Measurements from ENCODE around the gene MYH16. TPM values are rescaled to one million over a fixed set of nuclear protein-coding genes. Genes with fewer than 3 reads are reported as not detected.
A peak's percentile ranks its signal among the peaks of the same experiment; 100 is the strongest.
"Not testable (repeated sequence)": the region's sequence is repeated elsewhere in the genome, so short reads cannot be mapped to it uniquely, and the experiment has no call there.

MYH16 gene
- under 1 TPM in 1 of 2 donors, not detected in 1; under 0.01 TPM for total RNA-seq

- H3K9me3 ChIP-seq: no peaks in the 10 kb centered on the region
- ATAC-seq (no peak), DNase-seq (no peak)
- intact Hi-C loops (cut with DNase I): no loop called here
- no peak for TF ChIP-seq CTCF (IDR thresholded peaks at IDR 0.05)
- TF ChIP-seq POLR2A (IDR thresholded peaks at IDR 0.05): no peak
- peaks cover 8% of the 10 kb centered on the region for H3K4me1 ChIP-seq
- no peak within 1 kb of the TSS for H3K27ac ChIP-seq
- no peaks in the 10 kb centered on the region for H3K36me3 ChIP-seq (replicated peaks in 1 of 2; ENCODE audit: insufficient read depth in 1 of 2, low read depth in 2 of 2)
- 77 to 82% methylated on average over 2 of the region's 2 CpGs for WGBS, 2 donors
- no peak within 1 kb of the TSS for H3K4me3 ChIP-seq
- no peaks in the 10 kb centered on the region for H3K27me3 ChIP-seq
Measured at GRCh38 chr7:99272476-99273045, at the start of gene MYH16. Gene MYH16 (plus strand): TSS chr7:99272839.

- ATAC-seq (peak; percentile 91), DNase-seq (peak; percentile 55 to 83 (median 72))
- H3K4me3 ChIP-seq; H3K27me3 ChIP-seq; H3K9me3 ChIP-seq; H3K4me1 ChIP-seq; intact Hi-C loops (cut with DNase I); H3K36me3 ChIP-seq (replicated peaks in 1 of 2; ENCODE audit: insufficient read depth in 1 of 2, low read depth in 2 of 2): not testable (repeated sequence)
- peak overlapping the region in 1 of 4 donors; percentile 52 for H3K27ac ChIP-seq
- 50 to 60% methylated on average over 14 to 15 of the region's 15 CpGs for WGBS, 2 donors
Measured at GRCh38 chr7:99224263-99224898, 48.3 kb upstream of the MYH16 start.

- ATAC-seq (no peak), DNase-seq (no peak)
- intact Hi-C loops (cut with DNase I): no loop called here
- Histone ChIP-seq H3K27me3 (no peaks in the 10 kb centered on the region), H3K36me3 (replicated peaks in 1 of 2; ENCODE audit: insufficient read depth in 1 of 2, low read depth in 2 of 2) (no peaks in the 10 kb centered on the region), H3K27ac (peak overlapping the region in 1 of 4 donors; percentile 52), H3K4me3 (no peak overlapping the region), H3K4me1 (peaks cover 9% of the 10 kb centered on the region), H3K9me3 (no peaks in the 10 kb centered on the region)
- 85 to 90% methylated on average over 2 of the region's 2 CpGs for WGBS, 2 donors
- no peak for TF ChIP-seq POLR2A (IDR thresholded peaks at IDR 0.05)
- no peak for TF ChIP-seq CTCF (IDR thresholded peaks at IDR 0.05)
Measured at GRCh38 chr7:99224899-99225265, 47.8 kb upstream of the MYH16 start.

GRCh38 chr7:99229234-99229633, 43.4 kb upstream of the MYH16 start:
- Histone ChIP-seq H3K4me1 (peaks cover 9% of the 10 kb centered on the region), H3K9me3 (no peaks in the 10 kb centered on the region), H3K27ac (no peak overlapping the region), H3K27me3 (no peaks in the 10 kb centered on the region), H3K4me3 (no peak overlapping the region), H3K36me3 (replicated peaks in 1 of 2; ENCODE audit: insufficient read depth in 1 of 2, low read depth in 2 of 2) (no peaks in the 10 kb centered on the region)
- intact Hi-C loops (cut with DNase I): no loop called here
- TF ChIP-seq CTCF (IDR thresholded peaks at IDR 0.05) (no peak), POLR2A (IDR thresholded peaks at IDR 0.05) (no peak)
- DNase-seq (no peak), ATAC-seq (no peak)
- WGBS, 2 donors: 72 to 74% methylated on average over 4 of the region's 4 CpGs

GRCh38 chr7:99232082-99232770, 40.4 kb upstream of the MYH16 start:
- no peak for DNase-seq
- Histone ChIP-seq H3K27me3 (no peaks in the 10 kb centered on the region), H3K27ac (no peak overlapping the region), H3K9me3 (no peaks in the 10 kb centered on the region), H3K4me1 (no peaks in the 10 kb centered on the region), H3K4me3 (no peak overlapping the region), H3K36me3 (replicated peaks in 1 of 2; ENCODE audit: insufficient read depth in 1 of 2, low read depth in 2 of 2) (no peaks in the 10 kb centered on the region)
- no peak for ATAC-seq
- intact Hi-C loops (cut with DNase I): no loop called here
- 79% methylated on average over 7 to 9 of the region's 9 CpGs for WGBS, 2 donors
- TF ChIP-seq POLR2A (IDR thresholded peaks at IDR 0.05): no peak
- TF ChIP-seq CTCF (IDR thresholded peaks at IDR 0.05): no peak

- H3K27me3 ChIP-seq; H3K4me1 ChIP-seq; DNase-seq; H3K4me3 ChIP-seq; H3K36me3 ChIP-seq (replicated peaks in 1 of 2; ENCODE audit: insufficient read depth in 1 of 2, low read depth in 2 of 2); H3K27ac ChIP-seq; ATAC-seq; intact Hi-C loops (cut with DNase I); H3K9me3 ChIP-seq: not testable (repeated sequence)
- WGBS, 2 donors: 75 to 95% methylated on average over 4 of the region's 4 CpGs
Measured at GRCh38 chr7:99232955-99233354, 39.7 kb upstream of the MYH16 start.

Measured in body of pancreas (tissue), 4 donors.